ENCODE data around the gene PRKAR1B.

DNA sequence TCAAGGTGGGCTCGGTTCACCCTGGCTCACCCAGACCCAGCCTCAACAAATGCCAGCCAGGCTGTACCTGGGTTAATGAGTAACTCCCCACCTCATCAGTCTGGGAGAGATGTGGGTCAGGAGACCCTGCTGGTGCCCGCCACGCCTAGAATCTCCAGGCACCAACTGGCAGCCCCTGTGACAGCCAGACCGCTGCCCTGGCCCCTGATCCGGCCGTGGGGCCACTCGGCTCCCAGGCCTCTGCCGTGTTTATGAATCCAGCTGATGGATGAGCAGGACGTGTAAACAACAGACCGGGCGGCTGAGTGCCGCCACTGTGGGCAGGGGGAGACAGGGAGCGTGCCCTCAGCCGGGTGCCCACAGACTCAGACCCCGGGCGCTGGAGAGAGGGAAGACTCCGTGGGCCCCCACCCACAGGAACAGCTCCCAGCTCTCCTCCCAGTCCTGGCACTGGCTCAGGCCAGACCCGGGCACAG is 173.4 kb downstream of the PRKAR1B start:
- TF ChIP-seq, protein P1, sequence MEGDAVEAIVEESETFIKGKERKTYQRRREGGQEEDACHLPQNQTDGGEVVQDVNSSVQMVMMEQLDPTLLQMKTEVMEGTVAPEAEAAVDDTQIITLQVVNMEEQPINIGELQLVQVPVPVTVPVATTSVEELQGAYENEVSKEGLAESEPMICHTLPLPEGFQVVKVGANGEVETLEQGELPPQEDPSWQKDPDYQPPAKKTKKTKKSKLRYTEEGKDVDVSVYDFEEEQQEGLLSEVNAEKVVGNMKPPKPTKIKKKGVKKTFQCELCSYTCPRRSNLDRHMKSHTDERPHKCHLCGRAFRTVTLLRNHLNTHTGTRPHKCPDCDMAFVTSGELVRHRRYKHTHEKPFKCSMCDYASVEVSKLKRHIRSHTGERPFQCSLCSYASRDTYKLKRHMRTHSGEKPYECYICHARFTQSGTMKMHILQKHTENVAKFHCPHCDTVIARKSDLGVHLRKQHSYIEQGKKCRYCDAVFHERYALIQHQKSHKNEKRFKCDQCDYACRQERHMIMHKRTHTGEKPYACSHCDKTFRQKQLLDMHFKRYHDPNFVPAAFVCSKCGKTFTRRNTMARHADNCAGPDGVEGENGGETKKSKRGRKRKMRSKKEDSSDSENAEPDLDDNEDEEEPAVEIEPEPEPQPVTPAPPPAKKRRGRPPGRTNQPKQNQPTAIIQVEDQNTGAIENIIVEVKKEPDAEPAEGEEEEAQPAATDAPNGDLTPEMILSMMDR (conservative IDR thresholded peaks at IDR 0.05 in 1 of 2, IDR thresholded peaks at IDR 0.05 in 1 of 2; ENCODE audit: extremely low read depth in 1 of 2, insufficient read depth in 1 of 2, low read depth in 1 of 2, low read length in 2 of 2) = no peak
- no peak for TF ChIP-seq EZH2 (IDR thresholded peaks at IDR 0.05; ENCODE audit: borderline replicate concordance, low read length)

Data from mammary epithelial cell (primary cell).